K562 (cell line): ENCODE data around the gene PSAP. TPM values are rescaled to one million over a fixed set of nuclear protein-coding genes. Genes with fewer than 3 reads are reported as not detected.
A peak's percentile ranks its signal among the peaks of the same experiment; 100 is the strongest.
"Not testable (repeated sequence)": the region's sequence is repeated elsewhere in the genome, so short reads cannot be mapped to it uniquely, and the experiment has no call there.

Experiments
- BCOR ChIP-seq: fragments of 450-650 bp; IDR thresholded peaks from 2 replicates; pipeline ENCODE4 v1.6.1; 2016
- CBFA2T3 ChIP-seq: fragments of 450-650 bp; IDR thresholded peaks from 2 replicates; pipeline ENCODE4 v1.6.1; 2017
- FOXK2 ChIP-seq, 2 experiments: fragments of 450-650 bp; IDR thresholded peaks in 1 of 2; conservative IDR thresholded peaks in 1 of 2; 2 replicates each; pipeline ENCODE4 v1.6.1; 2016; ENCODE audit warnings: low read depth in 2 of 2, mild to moderate bottlenecking in 1 of 2
- HES1 ChIP-seq: fragments of 450-650 bp; IDR thresholded peaks from 2 replicates; pipeline ENCODE4 v1.6.1; 2016; ENCODE audit warnings: low read depth, mild to moderate bottlenecking, moderate library complexity
- MEF2D ChIP-seq: conservative IDR thresholded peaks from 2 replicates; pipeline ENCODE4 v1.6.1; 2016; ENCODE audit warnings: low read depth, missing genetic modification characterization, missing compliant biosample characterization
- MNT ChIP-seq, 2 experiments: fragments of 450-650 bp; conservative IDR thresholded peaks; 2 replicates each; pipeline ENCODE4 v1.6.1; 2017; ENCODE audit warnings: mild to moderate bottlenecking in 2 of 2, moderate library complexity in 2 of 2
- PKNOX1 ChIP-seq: fragments of 450-650 bp; IDR thresholded peaks from 2 replicates; pipeline ENCODE4 v1.6.1; 2016
- RB1 ChIP-seq: fragments of 450-650 bp; IDR thresholded peaks from 2 replicates; pipeline ENCODE4 v1.6.1; 2017; ENCODE audit warnings: low read depth, mild to moderate bottlenecking
- RCOR1 ChIP-seq, 2 experiments: IDR thresholded peaks; 2 replicates each; pipeline ENCODE4 v1.6.1; 2012; ENCODE audit warnings: low read depth in 2 of 2, low read length in 2 of 2, borderline replicate concordance in 1 of 2, improper control_type of control experiment in 1 of 2
- SPI1 ChIP-seq: IDR thresholded peaks from 2 replicates; pipeline ENCODE4 v1.6.1; 2011; ENCODE audit warnings: low read depth, low read length, control low read depth, borderline replicate concordance
- STAT5A ChIP-seq: IDR thresholded peaks from 2 replicates; pipeline ENCODE4 v1.6.1; 2012; ENCODE audit warnings: low read length, inconsistent platforms, borderline replicate concordance
- TEAD4 ChIP-seq, 2 experiments: sonication (generic) in 1 of 2; formaldehyde crosslinking in 1 of 2; IDR thresholded peaks; 2 replicates each; pipeline versions ENCODE4 v1.6.1 to v1.8.0; 2012 to 2022; ENCODE audit warnings: borderline replicate concordance in 1 of 2, inconsistent platforms in 1 of 2, low read length in 1 of 2, mild to moderate bottlenecking in 1 of 2, missing genetic modification reagents in 1 of 2
- TOE1 ChIP-seq, 2 experiments: fragments of 450-650 bp in 1 of 2; sonication (generic) in 1 of 2; formaldehyde crosslinking in 1 of 2; IDR thresholded peaks; 2 replicates each; pipeline versions ENCODE4 v1.7.1 to v1.8.0; 2016 to 2022; ENCODE audit warnings: borderline replicate concordance in 2 of 2, mild to moderate bottlenecking in 2 of 2, antibody characterized with exemption in 1 of 2, inconsistent platforms in 1 of 2, low read depth in 1 of 2, missing genetic modification reagents in 1 of 2, moderate library complexity in 1 of 2
- ZFX ChIP-seq: sonication (generic); formaldehyde crosslinking; IDR thresholded peaks from 2 replicates; pipeline ENCODE4 v1.8.0; 2022; ENCODE audit warnings: mild to moderate bottlenecking, missing genetic modification reagents, moderate library complexity
- ZNF12 ChIP-seq: sonication (generic); formaldehyde crosslinking; IDR thresholded peaks from 2 replicates; pipeline ENCODE4 v1.4.0; 2020; ENCODE audit warnings: mild to moderate bottlenecking, missing genetic modification reagents
- ZNF121 ChIP-seq: sonication (generic); formaldehyde crosslinking; conservative IDR thresholded peaks from 2 replicates; pipeline ENCODE4 v1.8.0; 2022; ENCODE audit warnings: missing genetic modification reagents
- ZNF316 ChIP-seq: fragments of 450-650 bp; IDR thresholded peaks from 2 replicates; pipeline ENCODE4 v1.6.1; 2016
- ZNF592 ChIP-seq: fragments of 450-650 bp; IDR thresholded peaks from 2 replicates; pipeline ENCODE4 v1.6.1; 2017; ENCODE audit warnings: antibody characterized with exemption, mild to moderate bottlenecking
- ZNF766 ChIP-seq: fragments of 200-800 bp; sonication (Bioruptor generic); conservative IDR thresholded peaks from 2 replicates; pipeline ENCODE4 v1.6.1; 2016; ENCODE audit warnings: missing genetic modification characterization, missing compliant biosample characterization
- polyA plus RNA-seq, 8 experiments: library from polyadenylated mRNA; depleted of rRNA in 4 of 8; stranded (reverse) in 5 of 8; unstranded in 3 of 8; fragments of >200 nt; fragmentation: Nextera tagmentation in 2 of 8; fragmentation: Illumina TruSeq in 1 of 8; extraction: Ambion mirVana in 2 of 8; extraction: Trizol in 1 of 8; gene quantifications; 2 replicates each; pipeline versions ENCODE4 v1.2.1 to v1.2.3, GENCODE V29; 2011 to 2014; ENCODE audit warnings: inconsistent platforms in 1 of 8, missing spikeins in 1 of 8
- total RNA-seq, 7 experiments: library from RNA; depleted of rRNA in 6 of 7; stranded (reverse); fragments of >200 nt in 6 of 7; fragmentation: Illumina TruSeq in 2 of 7; extraction: Trizol in 2 of 7; gene quantifications; 2 replicates each; pipeline versions ENCODE4 v1.2.1 to v1.2.3, GENCODE V29; 2011 to 2021; ENCODE audit warnings: low replicate concordance in 1 of 7

PSAP gene
- total and polyA plus RNA-seq, 9 of the 15 experiments (the other 6 are each of a cell fraction or from before 2014, with no cell fraction given) = 245 to 700 (median 429) TPM

- TF ChIP-seq RCOR1 (IDR thresholded peaks at IDR 0.05; ENCODE audit: borderline replicate concordance in 1 of 2, low read depth in 2 of 2, low read length in 2 of 2) (peak in 1 of 2 experiments; percentile 65; a peak in 1 of 4 replicates), ZNF12 (CRISPR knock-in tag) (peak; percentile 34; the same call in 1 of the 2 replicates), ZNF592 (peak; percentile 94), RB1 (0 out of 2 replicates have a peak, but pooled peaks have one; percentile 33), BCOR (0 out of 2 replicates have a peak, but pooled peaks have one; percentile 6), MEF2D (0 out of 2 replicates have a peak, but pooled peaks have one; percentile 18), MNT (conservative IDR thresholded peaks at IDR 0.05) (peak; percentile 49 to 67), ZNF316 (peak; percentile 76), FOXK2 (conservative IDR thresholded peaks at IDR 0.05 in 1 of 2, IDR thresholded peaks at IDR 0.05 in 1 of 2; ENCODE audit: low read depth in 2 of 2) (peak in 1 of 2 experiments; percentile 33; a peak in 1 of 4 replicates), CBFA2T3 (peak; percentile 47; the same call in 1 of the 2 replicates), SPI1 (0 out of 2 replicates have a peak, but pooled peaks have one; percentile 1), HES1 (peak; percentile 56; the same call in 1 of the 2 replicates), ZNF766 (CRISPR knock-in tag) (peak; percentile 40; the same call in 1 of the 2 replicates), PKNOX1 (0 out of 2 replicates have a peak, but pooled peaks have one; percentile 7), TEAD4 (IDR thresholded peaks at IDR 0.05; ENCODE audit: low read length) (peak; percentile 28; the same call in 1 of the 2 replicates), ZNF121 (CRISPR knock-in tag) (peak; percentile 74; the same call in 1 of the 2 replicates), STAT5A (peak; percentile 28; the same call in 1 of the 2 replicates), TOE1 (IDR thresholded peaks at IDR 0.05; ENCODE audit: borderline replicate concordance) (peak; percentile 33; the same call in 1 of the 2 replicates), ZFX (CRISPR knock-in tag) (peak; percentile 38; the same call in 1 of the 2 replicates)
- TF ChIP-seq TEAD4 (CRISPR knock-in tag; IDR thresholded peaks at IDR 0.05; ENCODE audit: borderline replicate concordance); TOE1 (CRISPR knock-in tag; IDR thresholded peaks at IDR 0.05; ENCODE audit: borderline replicate concordance, low read depth): not testable (repeated sequence)
Measured at GRCh38 chr10:71874680-71875354, 23.8 kb upstream of the PSAP start (continued).
